ENCODE results near the gene FKBP1A. TPM values are rescaled to one million over a fixed set of nuclear protein-coding genes. Genes with fewer than 3 reads are reported as not detected.

The FKBP1A gene
- total and polyA plus RNA-seq, 9 of the 15 experiments (the other 6 are each of a cell fraction or from before 2014, with no cell fraction given): 48.8 to 502 (median 89.6) TPM

- TF ChIP-seq TEAD4 (IDR thresholded peaks at IDR 0.05; ENCODE audit: low read length): no peak
- TF ChIP-seq TEAD4 (CRISPR knock-in tag; IDR thresholded peaks at IDR 0.05; ENCODE audit: borderline replicate concordance): no peak
- no peak for TF ChIP-seq TGIF2 (CRISPR knock-in tag; IDR thresholded peaks at IDR 0.05)
- TF ChIP-seq SMC3 (conservative IDR thresholded peaks at IDR 0.05; ENCODE audit: insufficient read depth, low read depth, low read length): peak; percentile 48; the same call in 1 of the 2 replicates
- no peak for TF ChIP-seq HMG20A (CRISPR knock-in tag; conservative IDR thresholded peaks at IDR 0.05)
- TF ChIP-seq TCF3 (CRISPR knock-in tag; IDR thresholded peaks at IDR 0.05): no peak
- no peak for TF ChIP-seq NCOA4 (IDR thresholded peaks at IDR 0.05; ENCODE audit: partially characterized antibody)
Measured at GRCh38 chr20:1423625-1424106, 30.8 kb upstream of the FKBP1A start (continued).

GRCh38 chr20:1423206-1423605 is 30.4 kb upstream of the FKBP1A start:
- H2AFZ ChIP-seq (ENCODE audit: low read depth, low read length): peak overlapping the region; percentile 94
- H3K27me3 ChIP-seq (ENCODE audit: control insufficient read depth in 2 of 2, insufficient read depth in 2 of 2, low read length in 2 of 2): no peaks in the 10 kb centered on the region
- no peak for FAIRE-seq
- ChIA-PET POLR2A (interaction anchor here (0.6 kb wide), 2 partner anchors 15 to 150 kb away, joined by 3 read pairs; no protein-coding TSS in a partner anchor), CTCF (ENCODE audit: low intra/inter-chr PET ratio) (no interaction called here)
- no peaks in the 10 kb centered on the region for H3K9me3 ChIP-seq (replicated peaks; ENCODE audit: control insufficient read depth, insufficient read depth, low read depth, low read length)
- no peaks in the 10 kb centered on the region for H3K79me2 ChIP-seq (ENCODE audit: control insufficient read depth, insufficient read depth, low read length)
- no TSS peak for BruUV-seq (replicated peaks)
- peak overlapping the region; percentile 5; the same call in 1 of the 2 replicates for H3K4me2 ChIP-seq (ENCODE audit: insufficient read depth, low read length)
- H3K9ac ChIP-seq (ENCODE audit: insufficient read depth in 1 of 2, low read depth in 2 of 2, low read length in 2 of 2): peak overlapping the region in 1 of 2 experiments; percentile 70; a peak in 1 of 4 replicates
- H3K4me3 ChIP-seq: no peak overlapping the region
- H3K4me1 ChIP-seq (replicated peaks in 1 of 2; ENCODE audit: control insufficient read depth in 2 of 2, insufficient read depth in 2 of 2, low read length in 2 of 2): peaks cover 4 to 14% of the 10 kb centered on the region in 2 experiments; a peak in 3 of 5 replicates
- H3K36me3 ChIP-seq (ENCODE audit: control insufficient read depth, insufficient read depth, low read length): no peaks in the 10 kb centered on the region
- intact Hi-C loops (cut with micrococcal nuclease): loop anchor here (1.0 kb wide), 1 partner anchor 47 kb away; no protein-coding TSS in a partner anchor
- 34% methylated on average over 3 of the region's 6 CpGs for WGBS (ENCODE audit: insufficient coverage, low coverage, missing lambda C conversion rate)
- peak overlapping the region; percentile 32; the same call in 2 of the 3 replicates for H3K27ac ChIP-seq (ENCODE audit: extremely low read depth, low read depth, low read length)
- H3K9me1 ChIP-seq (ENCODE audit: control insufficient read depth, insufficient read depth, low read length): no peaks in the 10 kb centered on the region
- no peak for DNase-seq (ENCODE audit: extremely low read depth in 1 of 4, low spot score in 3 of 4)
- ATAC-seq: no peak
- H4K20me1 ChIP-seq (replicated peaks; ENCODE audit: control insufficient read depth, insufficient read depth, low read length): no peaks in the 10 kb centered on the region
- in situ Hi-C loops (cut with MboI): no loop called here
- no peak for TF ChIP-seq E2F3 (CRISPR knock-in tag; IDR thresholded peaks at IDR 0.05)
- TF ChIP-seq ARHGAP35 (IDR thresholded peaks at IDR 0.05; ENCODE audit: partially characterized antibody): no peak
- no peak for TF ChIP-seq GMEB1 (CRISPR knock-in tag; IDR thresholded peaks at IDR 0.05)
- peak; percentile 48 for TF ChIP-seq RBM25 (IDR thresholded peaks at IDR 0.05; ENCODE audit: low read depth, low read length, severe bottlenecking)
- no peak for TF ChIP-seq KDM4B (IDR thresholded peaks at IDR 0.05; ENCODE audit: borderline replicate concordance in 2 of 2, low read depth in 1 of 2)
- TF ChIP-seq KDM1A (IDR thresholded peaks at IDR 0.05): peak in 1 of 2 experiments; percentile 42; a peak in 2 of 4 replicates
- TF ChIP-seq SAFB2 (IDR thresholded peaks at IDR 0.05; ENCODE audit: borderline replicate concordance, low read depth, low read length, severe bottlenecking): no peak
- TF ChIP-seq ZNF324 (CRISPR knock-in tag; IDR thresholded peaks at IDR 0.05): no peak
- peak; percentile 47; the same call in 1 of the 2 replicates for TF ChIP-seq BCOR (IDR thresholded peaks at IDR 0.05)
- no peak for TF ChIP-seq FUS (optimal IDR thresholded peaks at IDR 0.05; ENCODE audit: low read depth, low read length)
- no peak for TF ChIP-seq SMAD1 (IDR thresholded peaks at IDR 0.05; ENCODE audit: low read depth, low read length, partially characterized antibody)
- TF ChIP-seq NCOA1 (IDR thresholded peaks at IDR 0.05; ENCODE audit: low read depth): no peak
- TF ChIP-seq DPF2 (IDR thresholded peaks at IDR 0.05): no peak
- no peak for TF ChIP-seq MBD2 (IDR thresholded peaks at IDR 0.05; ENCODE audit: borderline replicate concordance, low read depth)
- TF ChIP-seq ZNF699 (CRISPR knock-in tag; IDR thresholded peaks at IDR 0.05; ENCODE audit: insufficient replicate concordance): no peak
- TF ChIP-seq GABPA (tag; conservative IDR thresholded peaks at IDR 0.05; ENCODE audit: low read depth): no peak
- no peak for TF ChIP-seq TBL1XR1 (IDR thresholded peaks at IDR 0.05; ENCODE audit: low read length in 2 of 2)

All from K562 (cell line).